ENCODE data around the gene BCS1L. TPM values are rescaled to one million over a fixed set of nuclear protein-coding genes. Genes with fewer than 3 reads are reported as not detected.

Gene BCS1L
- total and polyA plus RNA-seq, 2 of the 13 experiments (the other 11 are each of a cell fraction or from before 2014, with no cell fraction given), result 48.9 to 76.0 TPM

DNA sequence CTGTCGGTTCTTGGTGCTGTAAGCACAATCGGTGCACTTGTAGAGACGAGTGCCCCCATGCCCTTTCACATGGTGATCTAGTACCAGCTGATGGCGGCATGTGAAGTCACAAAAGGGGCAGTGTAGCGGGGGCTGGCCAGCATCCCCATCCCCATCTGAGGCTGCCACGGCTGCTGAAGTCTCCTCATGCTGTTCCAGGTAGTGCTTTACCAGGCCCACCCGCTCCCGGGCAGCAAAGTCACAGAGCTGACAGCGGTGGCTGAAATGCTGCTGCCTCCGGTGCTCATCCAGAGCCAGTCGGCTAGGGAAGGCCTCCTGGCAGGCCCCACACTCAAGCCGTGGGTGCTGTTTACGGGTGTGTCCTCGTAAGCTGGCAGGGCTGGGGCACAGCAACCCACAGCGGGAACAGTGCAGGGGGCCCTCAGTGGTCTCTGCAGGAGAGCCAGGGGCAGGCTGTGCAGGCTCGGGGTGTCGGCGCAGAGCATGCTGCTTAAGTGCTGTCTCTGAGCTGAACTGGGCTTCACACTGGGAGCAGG, 17.3 kb upstream of the BCS1L start (continued):
- TF ChIP-seq, protein P1, sequence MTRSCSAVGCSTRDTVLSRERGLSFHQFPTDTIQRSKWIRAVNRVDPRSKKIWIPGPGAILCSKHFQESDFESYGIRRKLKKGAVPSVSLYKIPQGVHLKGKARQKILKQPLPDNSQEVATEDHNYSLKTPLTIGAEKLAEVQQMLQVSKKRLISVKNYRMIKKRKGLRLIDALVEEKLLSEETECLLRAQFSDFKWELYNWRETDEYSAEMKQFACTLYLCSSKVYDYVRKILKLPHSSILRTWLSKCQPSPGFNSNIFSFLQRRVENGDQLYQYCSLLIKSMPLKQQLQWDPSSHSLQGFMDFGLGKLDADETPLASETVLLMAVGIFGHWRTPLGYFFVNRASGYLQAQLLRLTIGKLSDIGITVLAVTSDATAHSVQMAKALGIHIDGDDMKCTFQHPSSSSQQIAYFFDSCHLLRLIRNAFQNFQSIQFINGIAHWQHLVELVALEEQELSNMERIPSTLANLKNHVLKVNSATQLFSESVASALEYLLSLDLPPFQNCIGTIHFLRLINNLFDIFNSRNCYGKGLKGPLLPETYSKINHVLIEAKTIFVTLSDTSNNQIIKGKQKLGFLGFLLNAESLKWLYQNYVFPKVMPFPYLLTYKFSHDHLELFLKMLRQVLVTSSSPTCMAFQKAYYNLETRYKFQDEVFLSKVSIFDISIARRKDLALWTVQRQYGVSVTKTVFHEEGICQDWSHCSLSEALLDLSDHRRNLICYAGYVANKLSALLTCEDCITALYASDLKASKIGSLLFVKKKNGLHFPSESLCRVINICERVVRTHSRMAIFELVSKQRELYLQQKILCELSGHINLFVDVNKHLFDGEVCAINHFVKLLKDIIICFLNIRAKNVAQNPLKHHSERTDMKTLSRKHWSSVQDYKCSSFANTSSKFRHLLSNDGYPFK (CRISPR knock-in tag; IDR thresholded peaks at IDR 0.05; ENCODE audit: borderline replicate concordance), result no peak
- no peak for TF ChIP-seq TGIF2 (CRISPR knock-in tag; IDR thresholded peaks at IDR 0.05)
- TF ChIP-seq, protein P2, sequence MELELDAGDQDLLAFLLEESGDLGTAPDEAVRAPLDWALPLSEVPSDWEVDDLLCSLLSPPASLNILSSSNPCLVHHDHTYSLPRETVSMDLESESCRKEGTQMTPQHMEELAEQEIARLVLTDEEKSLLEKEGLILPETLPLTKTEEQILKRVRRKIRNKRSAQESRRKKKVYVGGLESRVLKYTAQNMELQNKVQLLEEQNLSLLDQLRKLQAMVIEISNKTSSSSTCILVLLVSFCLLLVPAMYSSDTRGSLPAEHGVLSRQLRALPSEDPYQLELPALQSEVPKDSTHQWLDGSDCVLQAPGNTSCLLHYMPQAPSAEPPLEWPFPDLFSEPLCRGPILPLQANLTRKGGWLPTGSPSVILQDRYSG (CRISPR knock-in tag; IDR thresholded peaks at IDR 0.05), result no peak
- peak; percentile 78 for TF ChIP-seq AGO2 (optimal IDR thresholded peaks at IDR 0.05; ENCODE audit: low read depth, low read length)
- no peak for TF ChIP-seq TBL1XR1 (IDR thresholded peaks at IDR 0.05; ENCODE audit: borderline replicate concordance, low read length, partially characterized antibody)
- TF ChIP-seq NR2F1 (CRISPR knock-in tag; IDR thresholded peaks at IDR 0.05), result no peak
- peak; percentile 30 for TF ChIP-seq RBFOX2 (IDR thresholded peaks at IDR 0.05; ENCODE audit: low read depth, low read length)
- no peak for TF ChIP-seq ZNF589 (CRISPR knock-in tag; conservative IDR thresholded peaks at IDR 0.05)
- TF ChIP-seq FOXJ3 (CRISPR knock-in tag; IDR thresholded peaks at IDR 0.05; ENCODE audit: borderline replicate concordance), result no peak
- no peak for TF ChIP-seq FOXA3 (CRISPR knock-in tag; IDR thresholded peaks at IDR 0.05)
- no peak for TF ChIP-seq CHD2 (IDR thresholded peaks at IDR 0.05; ENCODE audit: low read depth, low read length)

All from HepG2 (cell line).